A549 treated with Hydrocortisone at 1 μM for 4 hours (cell line): Measurements from ENCODE around the gene SLC5A10. TPM values are rescaled to one million over a fixed set of nuclear protein-coding genes. Genes with fewer than 3 reads are reported as not detected.

Experiments used
- total RNA-seq: library from RNA; stranded (reverse); fragments of 200-300 nt; extraction: Qiagen RNA extraction; gene quantifications from 5 replicates; pipeline ENCODE4 v1.2.3, GENCODE V29; 2022

Gene SLC5A10
- 0.20 to 0.25 TPM (median 0.21 TPM) in 5 replicates for total RNA-seq

DNA sequence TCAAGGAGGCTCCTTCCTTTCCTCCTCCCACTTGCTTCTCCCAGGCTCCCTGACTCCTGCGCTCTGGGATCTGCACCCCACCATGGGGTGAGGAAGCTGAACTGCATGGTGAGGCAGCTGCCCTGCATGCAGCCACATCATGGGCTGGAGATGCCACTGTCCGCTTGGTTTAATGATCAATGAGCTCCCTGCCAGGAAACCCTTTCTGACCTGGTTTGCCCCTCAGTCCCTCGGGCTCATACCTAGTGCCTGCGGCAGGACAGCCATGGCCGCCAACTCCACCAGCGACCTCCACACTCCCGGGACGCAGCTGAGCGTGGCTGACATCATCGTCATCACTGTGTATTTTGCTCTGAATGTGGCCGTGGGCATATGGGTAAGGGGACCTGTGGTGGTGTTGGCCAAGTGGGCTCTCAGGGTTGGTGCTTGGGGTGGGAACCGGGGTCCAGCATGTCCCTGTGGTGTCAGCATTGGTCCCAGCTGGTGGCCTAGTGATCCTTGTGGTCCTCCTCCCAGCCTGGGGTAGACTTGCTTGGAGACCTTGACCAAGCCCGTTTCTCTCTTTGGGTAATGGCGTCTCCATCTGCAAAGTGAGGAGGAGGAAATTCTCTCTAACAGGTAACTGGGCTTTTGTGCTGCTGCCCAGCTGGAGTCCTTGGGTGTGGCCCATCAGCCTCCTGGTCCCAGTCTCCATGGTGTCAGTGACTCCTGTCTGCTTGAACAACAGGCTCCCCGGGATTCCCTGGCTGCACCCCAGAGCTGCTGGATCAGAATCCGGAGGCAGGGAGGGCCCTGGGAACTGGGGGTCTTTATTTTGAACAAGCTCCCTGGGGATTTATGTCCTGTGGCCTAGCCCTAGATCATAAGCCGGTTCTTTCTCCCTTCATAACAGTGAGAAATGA is at the start of gene SLC5A10:
Gene SLC5A10 (plus strand): TSS at position 225 of the 902 bp plus-strand sequence. CDS start 41 bp downstream, at position 266.

DNA sequence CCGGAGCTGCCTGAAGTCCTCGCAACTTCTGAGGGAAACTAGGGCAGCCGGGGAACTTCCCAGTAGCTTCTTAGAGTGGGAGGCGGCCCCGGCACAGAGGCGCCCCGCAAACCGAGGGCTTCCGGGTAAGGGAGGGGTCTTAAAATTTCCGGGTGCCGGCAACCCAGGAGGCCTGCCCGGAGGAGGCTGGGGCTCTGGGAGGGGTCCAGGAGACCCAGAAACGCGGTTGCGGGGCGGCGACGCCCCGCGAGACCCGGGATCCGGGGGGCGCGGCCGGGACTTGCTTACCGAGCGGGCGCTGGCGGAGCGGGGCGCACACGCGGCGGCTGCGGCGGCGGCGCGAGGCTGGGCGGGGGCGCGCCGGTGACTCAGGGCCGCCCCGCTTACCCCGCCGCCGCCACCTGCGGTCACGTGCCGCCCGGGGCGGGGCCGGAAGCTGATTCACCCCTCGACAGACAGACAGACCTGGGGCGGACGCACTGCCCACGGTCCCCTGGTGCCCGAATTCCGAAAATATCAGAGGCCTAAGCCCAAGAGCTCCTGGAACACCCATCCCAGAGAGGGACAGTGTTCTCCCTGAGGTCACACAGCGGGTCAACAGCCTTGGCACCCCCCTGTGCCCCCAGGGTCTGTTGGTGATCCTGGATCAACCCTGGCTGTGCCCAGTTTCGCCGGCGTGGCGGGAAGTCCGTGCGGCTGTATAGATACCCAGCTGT is 52.6 kb downstream of the SLC5A10 start, which contains the start of gene FAM83G:
Gene FAM83G (minus strand): TSS at position 344 of the 716 bp plus-strand sequence. CDS start 723 bp downstream, outside the sequence.

DNA sequence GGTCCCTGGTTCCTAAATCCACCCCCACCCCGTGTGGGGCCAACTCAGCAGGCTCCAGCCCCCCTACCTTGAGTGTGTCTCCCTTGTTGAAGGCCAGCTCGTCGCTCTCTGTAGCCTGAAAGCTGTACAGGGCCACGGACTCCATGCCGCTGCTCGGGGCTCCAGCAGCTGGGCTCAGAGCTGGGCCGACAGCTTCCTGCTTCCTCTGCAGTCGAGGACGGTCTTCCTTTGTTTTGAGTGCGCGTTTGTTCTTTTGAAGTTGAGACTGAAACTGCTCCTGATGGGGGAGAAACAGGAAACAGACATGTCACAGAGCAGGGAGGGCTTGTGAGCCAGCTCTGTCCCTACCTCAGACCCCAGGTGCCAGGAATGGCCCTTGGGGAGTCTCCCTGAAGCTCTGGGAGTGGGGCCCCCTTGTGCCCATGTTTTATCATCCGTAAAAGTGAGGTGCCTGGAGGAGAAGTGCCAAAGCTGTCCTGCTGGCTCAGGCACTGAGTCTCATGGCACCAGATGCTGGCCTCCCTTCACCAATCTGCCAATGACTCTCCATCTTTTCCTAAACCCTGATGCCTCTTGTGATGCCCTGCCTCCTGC is 94.9 kb downstream of the SLC5A10 start, which contains the start of gene GRAP:
Gene GRAP (minus strand): TSS at position 176 of the 594 bp plus-strand sequence. CDS start 31 bp downstream, at position 145.

Other genes with a start within 250 kb of the SLC5A10 start
- gene FBXW10, start 208.1 kb upstream of the SLC5A10 start, total RNA-seq = 0.92 to 1.3 TPM (median 1.3 TPM) in 5 replicates
- 60.1 to 87.8 TPM (median 62.1 TPM) in 5 replicates for gene TVP23B, start 171.0 kb upstream of the SLC5A10 start, total RNA-seq
- gene PRPSAP2, start 94.0 kb upstream of the SLC5A10 start, total RNA-seq = 39.5 to 45.2 TPM (median 41.4 TPM) in 5 replicates
- gene FAM83G, start 52.6 kb downstream of the SLC5A10 start, total RNA-seq = 33.1 to 37.5 TPM (median 35.0 TPM) in 5 replicates
- gene GRAP, start 94.8 kb downstream of the SLC5A10 start, total RNA-seq = 0.24 to 0.41 TPM (median 0.38 TPM) in 5 replicates
- gene GRAPL, start 175.4 kb downstream of the SLC5A10 start, total RNA-seq = 0.12 to 0.22 TPM in 2 of 5 replicates, not detected in the others